Measurements from ENCODE around the gene ACSM5.

- TF ChIP-seq CTCF (IDR thresholded peaks at IDR 0.05) (no peak), POLR2A (IDR thresholded peaks at IDR 0.05) (no peak)
Measured at GRCh38 chr16:20388854-20389253, 20.5 kb upstream of the ACSM5 start.
